ENCODE results near the gene FAM3D. TPM values are rescaled to one million over a fixed set of nuclear protein-coding genes. Genes with fewer than 3 reads are reported as not detected.

The FAM3D gene
- total RNA-seq, 1 experiment from 2014 or later: not detected

Other genes starting within 250 kb of the FAM3D start
- gene PDHB, start 232.9 kb downstream of the FAM3D start, total RNA-seq (2021; ENCODE audit: unreplicated experiment): 66.6 TPM
- gene KCTD6, start 174.7 kb downstream of the FAM3D start, total RNA-seq (2021; ENCODE audit: unreplicated experiment): 18.3 TPM
- gene ACOX2, start 129.6 kb downstream of the FAM3D start, total RNA-seq (2021; ENCODE audit: unreplicated experiment): 3.2 TPM
- 0.08 TPM for gene FAM107A, start 89.4 kb downstream of the FAM3D start, total RNA-seq (2021; ENCODE audit: unreplicated experiment)

Data from Panc1 (cell line).